Activated T-helper 1 cell treated with Interleukin-2 at 50 U/mL for 16 hours (primary cell): Measurements from ENCODE around the gene KLHL29.

ENCODE experiments used
- DNase-seq: peaks from one replicate; pipeline ENCODE4 v3.0.0-alpha.2; 2020; ENCODE audit warnings: low read depth

Gene KLHL29

GRCh38 chr2:23476786-23477185 lies 91.8 kb downstream of the KLHL29 start:
- DNase-seq, result no peak

GRCh38 chr2:23477392-23477791 lies 92.4 kb downstream of the KLHL29 start:
- no peak for DNase-seq

- no peak for DNase-seq
These were observed 93.3 kb downstream of the KLHL29 start for GRCh38 chr2:23478087-23478932.

- DNase-seq, result no peak
These were observed 94.1 kb downstream of the KLHL29 start for GRCh38 chr2:23478933-23479683.

- DNase-seq, result no peak
These were observed 96.2 kb downstream of the KLHL29 start for GRCh38 chr2:23480957-23481797.

- DNase-seq, result no peak
These were observed 97.2 kb downstream of the KLHL29 start for GRCh38 chr2:23482188-23482587.

GRCh38 chr2:23482607-23483006 lies 97.6 kb downstream of the KLHL29 start:
- no peak for DNase-seq

GRCh38 chr2:23483791-23484190 lies 98.8 kb downstream of the KLHL29 start:
- no peak for DNase-seq

- DNase-seq, result no peak
These were observed 99.3 kb downstream of the KLHL29 start for GRCh38 chr2:23484275-23484674.

GRCh38 chr2:23484767-23485166 lies 99.8 kb downstream of the KLHL29 start:
- no peak for DNase-seq

- no peak for DNase-seq
These were observed 100.3 kb downstream of the KLHL29 start for GRCh38 chr2:23485261-23485660.

GRCh38 chr2:23485841-23486683 lies 101.1 kb downstream of the KLHL29 start:
- no peak for DNase-seq

GRCh38 chr2:23486684-23487075 lies 101.7 kb downstream of the KLHL29 start:
- no peak for DNase-seq

GRCh38 chr2:23487735-23488492 lies 102.9 kb downstream of the KLHL29 start:
- no peak for DNase-seq

- no peak for DNase-seq
These were observed 103.6 kb downstream of the KLHL29 start for GRCh38 chr2:23488584-23488983.

- DNase-seq, result no peak
These were observed 104.7 kb downstream of the KLHL29 start for GRCh38 chr2:23489471-23490322.

- DNase-seq, result no peak
These were observed 106.8 kb downstream of the KLHL29 start for GRCh38 chr2:23491591-23492336.

GRCh38 chr2:23492337-23492675 lies 107.3 kb downstream of the KLHL29 start:
- no peak for DNase-seq

GRCh38 chr2:23492921-23493320 lies 107.9 kb downstream of the KLHL29 start:
- DNase-seq, result no peak
